Activated CD4-positive, alpha-beta T cell treated with anti-CD3 and anti-CD28 coated beads for 1 hour (primary cell): ENCODE data around the gene ALKBH5.

Experiments used
- DNase-seq: peaks from one replicate; pipeline ENCODE4 v3.0.0-alpha.2; 2020

ALKBH5 gene

GRCh38 chr17:18183334-18184142 is at the start of gene ALKBH5:
ALKBH5 (plus strand) TSS chr17:18183828; CDS start chr17:18184244, 416 bp downstream.
- DNase-seq: peak; percentile 94

- no peak for DNase-seq
Observed at GRCh38 chr17:18136357-18136756, 47.3 kb upstream of the ALKBH5 start.

GRCh38 chr17:18138065-18138749 is 45.4 kb upstream of the ALKBH5 start:
- DNase-seq: no peak

DNA sequence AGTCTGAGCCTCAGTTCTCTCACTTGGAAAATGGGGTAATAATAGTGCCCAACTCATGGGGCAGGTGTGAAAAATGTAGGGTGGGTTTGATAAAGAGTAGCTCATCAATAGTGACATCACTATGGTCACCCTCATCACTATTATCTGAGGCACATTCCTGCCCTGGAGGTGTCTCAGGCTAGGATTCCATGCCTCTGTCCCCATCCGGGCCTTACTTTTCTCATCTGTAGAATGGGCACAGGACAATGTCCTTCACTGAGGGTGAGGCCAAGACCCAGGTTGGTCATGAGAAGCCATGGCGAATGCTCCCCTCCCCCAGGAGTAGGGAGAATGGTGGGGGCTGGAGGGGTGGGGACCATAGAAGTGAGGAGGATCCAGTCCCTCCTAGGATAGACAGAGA is 44.5 kb upstream of the ALKBH5 start:
- DNase-seq: no peak

GRCh38 chr17:18139498-18139897 is 44.1 kb upstream of the ALKBH5 start:
- DNase-seq: no peak

DNA sequence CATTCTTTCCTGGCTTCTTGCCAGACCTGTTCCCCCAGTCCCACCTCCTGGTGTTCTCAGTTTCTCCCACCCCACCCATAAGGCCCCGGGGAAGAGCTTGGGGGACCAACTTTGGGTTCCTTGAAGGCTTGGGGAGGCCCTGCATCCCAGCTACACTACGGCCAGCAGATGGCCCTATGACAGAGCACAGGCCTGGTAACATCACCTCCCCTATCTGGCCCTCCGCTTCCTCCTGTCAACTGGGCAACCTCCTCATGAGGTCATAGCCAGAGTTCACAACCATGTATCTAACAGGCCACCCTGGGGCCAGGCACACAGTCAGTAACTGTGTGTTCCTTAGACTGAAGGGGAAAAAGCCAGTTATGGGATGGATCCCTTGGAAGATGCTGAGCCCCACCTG is 43.7 kb upstream of the ALKBH5 start:
- no peak for DNase-seq

DNA sequence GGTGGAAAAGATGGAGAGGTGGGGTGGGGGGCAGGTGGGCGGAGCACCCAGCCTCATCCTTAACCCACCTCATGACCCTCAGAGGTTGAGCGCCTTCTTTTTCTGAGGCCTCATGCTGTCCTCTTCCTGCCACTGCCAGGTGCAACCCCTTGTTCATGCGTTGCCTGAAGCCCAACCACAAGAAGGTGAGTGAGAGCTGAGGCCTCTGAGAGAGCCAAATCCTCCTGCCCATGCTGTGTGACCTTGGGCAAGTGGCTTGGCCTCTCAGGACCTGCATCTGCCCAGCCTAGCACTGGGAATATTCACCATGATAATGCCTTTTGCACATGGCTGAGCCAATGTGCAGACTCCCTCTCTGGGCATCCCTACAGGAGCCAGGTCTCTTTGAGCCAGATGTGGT is 43.0 kb upstream of the ALKBH5 start:
- no peak for DNase-seq

DNA sequence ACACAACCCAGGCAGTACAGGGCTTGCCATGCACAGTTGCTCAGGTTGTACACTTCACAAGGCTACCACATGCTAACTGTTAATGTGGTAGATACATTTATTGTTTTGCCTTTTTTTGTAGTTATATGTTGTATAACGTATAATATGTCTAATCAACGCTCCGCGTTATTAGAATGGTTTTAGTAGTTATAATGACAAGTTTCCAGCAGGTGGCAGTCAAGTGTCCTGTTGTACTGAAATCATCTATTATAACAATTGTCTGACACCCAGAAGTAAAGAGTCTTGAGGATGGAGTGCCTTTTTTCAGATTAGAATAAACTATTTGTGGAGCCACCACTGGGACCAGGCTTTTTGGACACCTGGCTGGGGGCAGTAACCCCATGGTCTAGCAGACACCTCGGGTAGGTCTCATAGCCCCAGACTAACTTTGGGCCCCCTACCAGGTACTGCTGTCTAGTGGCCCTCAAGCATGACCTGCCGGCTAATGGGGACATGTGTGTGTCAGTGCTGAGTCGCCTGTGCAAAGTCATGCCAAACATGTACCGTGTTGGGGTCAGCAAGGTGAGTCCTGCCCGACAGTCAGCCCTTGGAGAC is 42.3 kb upstream of the ALKBH5 start:
- no peak for DNase-seq

- no peak for DNase-seq
Observed at GRCh38 chr17:18142417-18142816, 41.2 kb upstream of the ALKBH5 start.

GRCh38 chr17:18143044-18143936 is 40.3 kb upstream of the ALKBH5 start:
- DNase-seq: no peak

GRCh38 chr17:18144261-18144660 is 39.4 kb upstream of the ALKBH5 start:
- no peak for DNase-seq

GRCh38 chr17:18144855-18145254 is 38.8 kb upstream of the ALKBH5 start:
- DNase-seq: no peak

- no peak for DNase-seq
Observed at GRCh38 chr17:18145811-18146210, 37.8 kb upstream of the ALKBH5 start.

DNA sequence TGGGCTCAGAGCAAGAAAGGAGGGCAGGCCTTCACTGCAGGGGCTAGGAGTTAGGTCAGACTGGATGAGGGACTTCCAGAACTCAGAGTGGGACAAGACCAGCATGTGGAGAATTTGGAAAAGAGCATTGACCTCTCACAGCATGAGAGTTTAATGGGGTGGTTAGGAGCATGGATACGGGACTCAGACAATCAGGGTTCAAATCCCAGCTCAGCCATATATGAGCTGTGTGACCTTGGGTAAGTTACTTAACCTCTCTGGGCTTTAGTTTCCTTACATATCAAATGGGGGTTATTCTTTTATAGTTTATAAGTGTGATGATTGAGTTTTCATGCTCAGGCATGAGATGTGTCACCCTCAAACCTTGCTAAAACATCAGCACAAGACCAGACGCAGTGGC is 37.4 kb upstream of the ALKBH5 start:
- no peak for DNase-seq

DNA sequence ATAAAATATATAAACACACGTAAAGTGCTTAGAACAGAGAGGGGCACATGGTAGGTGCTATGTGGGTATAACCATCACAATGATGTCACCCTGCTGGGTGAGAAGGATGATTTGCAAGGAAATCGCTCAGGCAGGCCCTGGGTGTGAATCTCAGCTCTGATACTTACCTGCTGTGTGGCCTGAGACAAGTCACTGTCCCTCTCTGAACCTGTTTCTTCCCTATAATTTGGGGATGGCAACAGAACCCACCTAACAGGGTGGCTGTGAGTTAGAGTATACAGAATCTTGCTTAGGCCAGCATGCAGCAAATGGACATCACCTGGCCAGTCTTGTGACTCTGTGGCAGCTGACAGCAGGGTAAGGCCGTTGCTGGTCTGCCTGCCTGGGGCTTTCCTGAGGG is 36.6 kb upstream of the ALKBH5 start:
- DNase-seq: no peak

- no peak for DNase-seq
Observed at GRCh38 chr17:18148586-18148985, 35.0 kb upstream of the ALKBH5 start.

DNA sequence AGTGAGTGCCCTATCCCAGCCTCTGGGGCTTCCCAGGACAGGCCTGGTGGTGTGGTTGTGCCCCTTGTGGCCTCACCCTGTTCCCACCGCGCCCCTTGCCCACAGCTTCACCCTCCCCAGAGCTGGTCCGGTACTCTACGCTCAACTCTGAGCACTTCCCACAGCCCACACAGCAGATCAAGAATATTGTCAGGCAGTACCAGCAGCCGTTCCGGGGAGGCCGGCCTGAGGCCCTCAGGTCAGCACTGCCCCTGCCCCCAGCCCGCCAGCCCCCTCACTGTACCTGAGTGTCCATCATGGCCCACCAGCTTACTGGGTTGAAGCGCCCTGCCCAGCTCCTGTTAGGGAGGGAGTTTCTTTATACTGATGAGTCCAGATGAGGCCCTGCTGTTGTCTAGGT is 32.3 kb upstream of the ALKBH5 start:
- no peak for DNase-seq

DNA sequence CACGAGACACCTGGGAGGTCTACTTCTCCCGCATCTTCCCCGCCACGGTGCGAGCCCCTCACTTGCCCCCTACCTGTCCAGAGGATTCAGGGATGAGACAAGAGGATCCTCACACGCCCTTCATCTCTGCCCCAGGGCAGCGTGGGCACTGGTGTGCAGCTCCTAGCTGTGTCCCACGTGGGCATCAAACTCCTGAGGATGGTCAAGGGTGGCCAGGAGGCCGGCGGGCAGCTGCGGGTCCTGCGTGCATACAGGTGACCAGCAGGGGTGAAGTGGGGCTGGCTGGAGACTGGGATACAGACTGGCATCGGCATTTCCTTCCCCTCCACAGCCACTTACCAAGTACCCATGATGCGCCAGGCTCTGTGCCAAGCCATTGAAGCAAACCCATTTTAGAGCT is 28.4 kb upstream of the ALKBH5 start:
- no peak for DNase-seq

DNA sequence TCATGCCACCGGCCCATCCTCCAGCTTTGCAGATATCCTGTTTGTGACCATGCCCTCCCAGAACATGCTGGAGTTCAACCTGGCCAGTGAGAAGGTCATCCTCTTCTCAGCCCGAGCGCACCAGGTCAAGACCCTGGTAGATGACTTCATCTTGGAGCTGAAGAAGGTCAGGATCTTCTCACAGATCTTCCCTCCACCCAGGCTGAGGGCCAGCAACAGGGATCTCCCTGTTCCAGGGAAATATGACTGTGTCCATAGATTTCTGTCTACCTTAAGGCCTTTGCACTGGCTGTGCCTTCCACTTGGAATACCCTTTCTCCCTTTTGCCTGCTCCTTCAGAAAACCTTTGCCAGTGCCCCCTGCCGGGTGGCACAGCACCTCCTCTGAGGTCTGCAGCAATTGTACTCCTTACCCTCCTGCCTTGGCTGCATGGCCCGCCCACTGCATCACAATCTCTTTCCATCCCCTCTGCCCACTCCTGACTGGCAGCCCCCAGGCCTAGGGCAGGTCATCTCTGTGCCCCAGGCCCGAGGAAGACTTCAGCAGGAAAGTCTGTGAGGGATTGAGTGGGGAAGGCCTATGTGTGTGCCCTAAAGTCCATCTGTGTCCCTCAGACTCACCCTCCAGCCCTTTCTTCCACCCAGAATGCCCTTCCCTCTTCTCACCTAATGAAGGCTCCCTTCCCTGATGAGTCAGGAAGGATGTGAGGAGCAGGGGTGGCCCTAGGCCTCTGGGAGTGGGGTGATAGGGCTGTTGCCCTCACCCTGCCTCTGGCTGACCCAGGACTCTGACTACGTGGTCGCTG is 27.3 kb upstream of the ALKBH5 start:
- DNase-seq: no peak

DNA sequence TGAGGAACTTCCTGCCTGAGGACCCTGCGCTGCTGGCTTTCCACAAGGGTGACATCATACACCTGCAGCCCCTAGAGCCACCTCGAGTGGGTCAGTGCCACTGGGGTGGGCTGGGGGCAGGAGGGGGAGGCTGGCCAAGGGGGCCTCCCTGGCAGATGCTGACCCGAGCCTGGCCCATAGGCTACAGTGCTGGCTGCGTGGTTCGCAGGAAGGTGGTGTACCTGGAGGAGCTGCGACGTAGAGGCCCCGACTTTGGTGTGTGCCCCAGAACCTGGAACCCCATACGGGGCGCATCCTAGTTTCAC is 26.7 kb upstream of the ALKBH5 start:
- DNase-seq: no peak

DNA sequence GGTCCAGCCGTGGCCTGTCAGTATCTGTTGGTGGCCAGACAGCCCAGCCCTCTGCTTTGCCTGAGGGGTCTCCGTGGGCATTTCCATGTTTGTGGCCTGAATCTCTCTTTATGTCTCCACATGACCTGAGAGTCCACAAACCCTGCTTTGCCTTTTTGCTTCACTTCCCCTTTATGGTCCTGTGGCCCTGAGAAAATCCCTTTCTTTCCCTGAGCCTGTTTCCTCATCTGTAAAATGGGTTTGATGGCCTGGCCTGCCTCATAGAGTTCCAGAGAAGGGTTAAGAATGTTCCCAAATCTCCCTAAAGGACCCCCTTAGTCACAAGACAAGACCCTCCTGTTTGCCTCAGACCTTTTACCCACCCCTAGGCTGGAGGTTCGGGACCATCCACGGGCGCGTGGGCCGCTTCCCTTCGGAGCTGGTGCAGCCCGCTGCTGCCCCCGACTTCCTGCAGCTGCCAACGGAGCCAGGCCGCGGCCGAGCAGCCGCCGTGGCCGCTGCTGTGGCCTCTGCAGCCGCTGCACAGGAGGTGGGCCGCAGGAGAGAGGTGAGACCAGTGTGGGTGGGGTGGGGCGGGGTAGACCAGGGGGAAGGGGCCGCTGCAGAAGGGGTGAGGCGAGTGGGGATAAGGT is 26.2 kb upstream of the ALKBH5 start:
- DNase-seq: no peak

DNA sequence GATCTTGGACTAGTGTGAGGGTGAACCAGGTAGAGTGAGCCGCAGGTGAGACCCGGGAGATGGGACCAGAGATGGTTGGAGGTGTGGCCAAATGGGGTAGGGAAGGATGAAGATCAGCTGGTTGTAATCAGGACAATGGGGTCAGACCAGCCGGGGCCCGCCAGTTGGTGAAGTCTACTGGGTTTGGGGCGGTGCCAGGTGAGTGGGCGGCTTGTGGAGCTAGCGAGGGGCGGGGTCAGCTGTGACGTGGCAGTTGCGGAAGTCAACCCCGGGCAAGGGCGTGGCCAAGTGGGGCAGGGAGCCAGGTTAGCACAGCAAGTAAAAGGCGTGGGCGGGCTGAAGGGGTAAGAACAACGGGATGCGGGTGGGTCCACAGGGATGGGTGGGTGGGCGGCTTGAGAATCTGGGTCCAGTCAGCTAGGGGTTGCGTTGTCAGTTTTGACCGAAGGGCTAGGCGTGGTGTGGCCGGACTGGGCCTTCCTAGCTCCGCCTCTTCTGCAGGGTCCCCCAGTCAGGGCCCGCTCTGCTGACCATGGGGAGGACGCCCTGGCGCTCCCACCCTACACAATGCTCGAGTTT is 25.5 kb upstream of the ALKBH5 start:
- peak; percentile 91 for DNase-seq
